Aorta (tissue), 5 donors: Measurements from ENCODE around the gene SLC44A2. TPM values are rescaled to one million over a fixed set of nuclear protein-coding genes. Genes with fewer than 3 reads are reported as not detected.

Source experiments
- ATAC-seq: fragments of 200-7000 bp; cut with Tn5 transposase; one replicate; pipeline ENCODE4 v1.9.1; 2022; ENCODE audit warnings: moderate library complexity; ENCODE audit not compliant: low FRiP score
- DNase-seq, 2 donors: peaks; one replicate each; pipeline ENCODE4 v3.0.0-alpha.2; 2020
- H3K27ac ChIP-seq, 2 donors: one replicate each; pipeline ENCODE4 v1.5.1; 2013; ENCODE audit warnings: low read length in 2 of 2, mild to moderate bottlenecking in 2 of 2, moderate library complexity in 2 of 2, control low read depth in 1 of 2, inconsistent platforms in 1 of 2, low read depth in 1 of 2
- H3K27me3 ChIP-seq, 2 donors: one replicate each; pipeline ENCODE4 v1.6.1; 2013; ENCODE audit warnings: control low read depth in 1 of 2, low read length in 1 of 2, mild to moderate bottlenecking in 1 of 2, moderate library complexity in 1 of 2; ENCODE audit not compliant: insufficient read depth in 2 of 2, control insufficient read depth in 1 of 2
- H3K36me3 ChIP-seq, 2 donors: one replicate each; pipeline ENCODE4 v1.6.1; 2013; ENCODE audit warnings: control low read depth in 1 of 2, low read length in 1 of 2, mild to moderate bottlenecking in 1 of 2; ENCODE audit not compliant: insufficient read depth in 2 of 2, control insufficient read depth in 1 of 2
- H3K4me1 ChIP-seq, 2 donors: one replicate each; pipeline ENCODE4 v1.6.1; 2013; ENCODE audit warnings: low read length in 2 of 2, control low read depth in 1 of 2, mild to moderate bottlenecking in 1 of 2, moderate library complexity in 1 of 2; ENCODE audit not compliant: insufficient read depth in 2 of 2, control insufficient read depth in 1 of 2
- H3K4me3 ChIP-seq, 2 donors: one replicate each; pipeline ENCODE4 v1.5.1; 2013; ENCODE audit warnings: low read length in 2 of 2, control low read depth in 1 of 2, mild to moderate bottlenecking in 1 of 2
- H3K9me3 ChIP-seq: one replicate; pipeline ENCODE4 v1.6.1; 2013; ENCODE audit warnings: mild to moderate bottlenecking, low read length; ENCODE audit not compliant: control insufficient read depth
- WGBS, 2 donors: extraction: QIAGEN DNeasy Blood & Tissue Kit; methylation state at CpG; one replicate each; pipeline ENCODE4 v1.1.7; 2013; 5-methylcytosine and 5-hydroxymethylcytosine counted together
- intact Hi-C, 2 donors: fragments of 100-400 bp; cut with DNase I; formaldehyde crosslinking; loops; one replicate each; pipeline versions ENCODE4 v1.14.2 to v1.15.0; 2022
- polyA plus RNA-seq, 2 donors: library from polyadenylated mRNA; stranded (reverse); fragments of 200-250 nt; gene quantifications; one replicate each; pipeline ENCODE4 v1.2.3, GENCODE V29; 2013
- total RNA-seq, 2 donors: library from RNA; stranded (reverse); fragmentation: NEBNext Ultra II Directional; extraction: Animal tissue kit (Norgen Biotek cat#: 25700); gene quantifications; one replicate each; pipeline ENCODE4 v1.2.1, GENCODE V29; 2021
- donor health status: healthy with polysubstance abuse.
- donor health status: Bipolar disorder and iron deficiency.
- donor health status: DM: no; HTN: no; CAD: no.
- donor health status: DM: no; HTN: no; CAD: no.
- donor health status: DM: yes; HTN: yes; CAD: no.

Gene SLC44A2
- total and polyA plus RNA-seq, 4 donors = 30.9 to 176 (median 152) TPM

DNA sequence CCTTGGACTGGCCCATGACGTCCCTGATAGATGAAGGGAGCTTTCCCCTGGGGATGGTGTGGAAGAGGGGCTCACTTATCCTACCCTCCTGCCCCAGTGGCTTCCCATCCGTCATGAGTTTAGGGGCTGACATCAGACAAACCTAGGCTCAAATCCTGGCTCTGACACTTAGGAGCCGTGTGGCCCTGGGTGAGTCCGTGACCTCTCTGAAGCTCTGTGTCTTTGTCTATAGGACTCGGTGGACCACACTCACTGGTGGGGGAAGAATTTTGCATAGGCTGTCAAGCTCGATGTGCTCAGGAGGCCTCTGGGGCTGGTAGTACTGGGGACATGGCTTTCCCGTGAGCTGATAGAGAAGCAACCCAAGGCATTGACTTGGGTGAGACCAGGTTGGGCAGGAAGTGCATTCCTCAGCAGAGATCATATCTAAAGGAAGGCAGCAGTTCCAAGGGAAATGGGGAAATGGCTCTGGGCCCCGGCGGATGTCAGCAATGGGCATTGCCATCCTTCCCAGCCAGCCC is 20.8 kb upstream of the SLC44A2 start:
- Histone ChIP-seq H3K4me3 (no peak overlapping the region), H3K36me3 (no peaks in the 10 kb centered on the region), H3K4me1 (peaks cover 2 to 4% of the 10 kb centered on the region in 2 donors), H3K9me3 (no peaks in the 10 kb centered on the region), H3K27ac (peak overlapping the region; percentile 6 to 68), H3K27me3 (no peaks in the 10 kb centered on the region)
- WGBS, 2 donors = 78 to 80% methylated on average over 9 of the region's 9 CpGs
- ATAC-seq (no peak), DNase-seq (no peak)
- intact Hi-C loops = no loop called here

GRCh38 chr19:10611907-10612306 is 13.4 kb upstream of the SLC44A2 start:
- DNase-seq = no peak
- H3K4me1 ChIP-seq = peaks cover 0 to 4% of the 10 kb centered on the region in 2 donors
- no peaks in the 10 kb centered on the region for H3K36me3 ChIP-seq
- H3K27ac ChIP-seq = peak overlapping the region in 1 of 2 donors; percentile 67
- WGBS, 2 donors = 71 to 75% methylated on average over 5 of the region's 5 CpGs
- intact Hi-C loops = no loop called here
- ATAC-seq = no peak
- H3K9me3 ChIP-seq = no peaks in the 10 kb centered on the region
- H3K27me3 ChIP-seq = no peaks in the 10 kb centered on the region
- H3K4me3 ChIP-seq = no peak overlapping the region

DNA sequence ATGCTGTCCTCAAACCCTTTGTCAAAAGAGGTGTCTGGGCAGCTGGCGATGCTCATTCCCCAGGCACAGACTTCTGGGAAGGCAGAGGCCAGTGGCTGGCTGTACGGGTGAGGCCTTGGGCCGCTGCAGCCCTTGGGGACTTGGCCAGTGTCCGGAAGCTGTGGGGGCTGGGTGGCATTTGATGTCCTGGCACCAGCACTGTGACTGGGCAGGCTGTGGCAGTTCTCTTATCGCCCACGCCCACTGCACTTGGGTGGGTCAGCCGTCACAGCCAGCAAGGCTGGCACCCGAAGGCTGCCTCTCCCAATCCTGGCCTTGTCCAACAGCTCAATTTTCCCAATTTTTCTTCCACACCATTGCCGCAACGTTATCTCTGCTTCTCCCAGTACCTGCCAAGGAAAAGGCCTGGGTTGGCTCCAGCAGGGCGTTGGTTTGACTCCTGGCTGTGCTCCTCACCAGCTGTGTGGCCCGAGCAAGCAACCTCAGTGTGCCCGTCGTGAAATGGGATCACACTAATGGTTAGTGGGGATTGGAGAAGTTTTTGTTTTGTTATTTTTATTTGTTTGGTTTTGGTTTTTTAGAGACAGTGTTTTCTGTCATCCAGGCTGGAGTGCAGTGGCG is 12.7 kb upstream of the SLC44A2 start:
- DNase-seq (peak; percentile 90 to 94), ATAC-seq (peak; percentile 90)
- 10 to 11% methylated on average over 15 of the region's 15 CpGs for WGBS, 2 donors
- Histone ChIP-seq H3K27ac (peak overlapping the region in 1 of 2 donors; percentile 83), H3K27me3 (no peaks in the 10 kb centered on the region), H3K9me3 (no peaks in the 10 kb centered on the region), H3K36me3 (no peaks in the 10 kb centered on the region), H3K4me1 (peaks cover 0 to 4% of the 10 kb centered on the region in 2 donors), H3K4me3 (no peak overlapping the region)
- intact Hi-C loops = no loop called here

- Histone ChIP-seq H3K27me3 (no peaks in the 10 kb centered on the region), H3K27ac (no peak overlapping the region), H3K4me1 (peaks cover 0 to 4% of the 10 kb centered on the region in 2 donors), H3K4me3 (no peak overlapping the region), H3K9me3 (no peaks in the 10 kb centered on the region), H3K36me3 (no peaks in the 10 kb centered on the region)
- ATAC-seq (no peak), DNase-seq (no peak)
- 94 to 95% methylated on average over 14 of the region's 14 CpGs for WGBS, 2 donors
- intact Hi-C loops = no loop called here
These were observed 9.8 kb upstream of the SLC44A2 start for GRCh38 chr19:10615429-10616023.

GRCh38 chr19:10617409-10618121 is 7.8 kb upstream of the SLC44A2 start:
- Histone ChIP-seq H3K27me3 (no peaks in the 10 kb centered on the region), H3K36me3 (no peaks in the 10 kb centered on the region), H3K9me3 (no peaks in the 10 kb centered on the region), H3K4me1 (no peaks in the 10 kb centered on the region), H3K27ac (peak overlapping the region in 1 of 2 donors; percentile 69), H3K4me3 (no peak overlapping the region)
- intact Hi-C loops = no loop called here
- 58 to 62% methylated on average over 15 of the region's 15 CpGs for WGBS, 2 donors
- ATAC-seq = peak; percentile 45
- DNase-seq = no peak

- no peak for ATAC-seq
- H3K27ac ChIP-seq = no peak overlapping the region
These were observed 6.5 kb upstream of the SLC44A2 start for GRCh38 chr19:10618846-10619245.

GRCh38 chr19:10620786-10621185 is 4.6 kb upstream of the SLC44A2 start:
- ATAC-seq = no peak
- Histone ChIP-seq H3K4me1 (no peaks in the 10 kb centered on the region), H3K4me3 (no peak overlapping the region), H3K27me3 (no peaks in the 10 kb centered on the region), H3K9me3 (no peaks in the 10 kb centered on the region), H3K36me3 (no peaks in the 10 kb centered on the region), H3K27ac (no peak overlapping the region)
- 96 to 97% methylated on average over 4 of the region's 4 CpGs for WGBS, 2 donors
- intact Hi-C loops = no loop called here
- DNase-seq = no peak

More at GRCh38 chr19:10618846-10619245, 6.5 kb upstream of the SLC44A2 start:
- no peak for DNase-seq
- 95 to 96% methylated on average over 8 of the region's 8 CpGs for WGBS, 2 donors
- intact Hi-C loops = no loop called here
- Histone ChIP-seq H3K4me1 (no peaks in the 10 kb centered on the region), H3K36me3 (no peaks in the 10 kb centered on the region), H3K9me3 (no peaks in the 10 kb centered on the region), H3K4me3 (no peak overlapping the region), H3K27me3 (no peaks in the 10 kb centered on the region)

DNA sequence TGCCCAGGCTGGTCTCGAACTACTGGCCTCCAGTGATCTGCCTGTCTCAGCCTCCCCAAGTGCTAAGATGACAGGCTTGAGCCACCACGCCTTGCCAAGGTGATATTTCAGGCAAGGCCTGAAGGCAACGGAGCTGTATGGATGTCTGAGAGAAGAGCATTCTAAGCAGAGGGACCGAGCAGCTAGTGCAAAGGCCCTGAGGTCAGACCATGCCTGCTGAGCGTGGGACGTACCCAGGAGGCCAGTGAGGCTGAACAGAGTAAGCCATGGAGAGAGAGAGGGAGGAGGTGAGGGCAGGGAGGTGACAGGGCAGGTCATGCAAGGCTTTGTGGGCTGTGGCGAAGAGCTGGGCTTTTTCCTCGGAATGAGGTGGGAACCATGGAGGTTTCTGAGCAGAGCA is 3.4 kb upstream of the SLC44A2 start:
- H3K36me3 ChIP-seq = no peaks in the 10 kb centered on the region
- WGBS, 2 donors = 95 to 97% methylated on average over 8 of the region's 8 CpGs
- intact Hi-C loops = no loop called here

More for the DNA sequence above, 3.4 kb upstream of the SLC44A2 start:
- ATAC-seq (no peak), DNase-seq (no peak)
- H3K4me1 ChIP-seq = no peaks in the 10 kb centered on the region
- no peaks in the 10 kb centered on the region for H3K9me3 ChIP-seq
- no peak overlapping the region for H3K27ac ChIP-seq
- no peak overlapping the region for H3K4me3 ChIP-seq
- H3K27me3 ChIP-seq = no peaks in the 10 kb centered on the region
